Keratinocyte (primary cell): Measurements from ENCODE around the gene EPM2AIP1. TPM values are rescaled to one million over a fixed set of nuclear protein-coding genes. Genes with fewer than 3 reads are reported as not detected.

ENCODE experiments used
- DNase-seq: peaks from one replicate; pipeline ENCODE4 v3.0.0-alpha.2; 2011; ENCODE audit warnings: low read depth, missing footprints, low spot score
- FAIRE-seq: peaks from 2 replicates; lab custom pipeline; 2011; peaks lifted over from hg19 to GRCh38; lab: Jason Lieb, UNC
- H2AFZ ChIP-seq: 2 replicates; pipeline ENCODE4 v1.6.0; 2012; ENCODE audit warnings: low read length, control low read depth, inconsistent platforms; ENCODE audit not compliant: control insufficient read depth
- H3K27ac ChIP-seq: 2 replicates; pipeline ENCODE4 v1.5.1; 2011; ENCODE audit warnings: low read length; ENCODE audit not compliant: control insufficient read depth, insufficient read depth
- H3K27me3 ChIP-seq: 3 replicates; pipeline ENCODE4 v1.6.0; 2011; ENCODE audit warnings: low read length; ENCODE audit not compliant: control insufficient read depth, insufficient read depth; ENCODE audit errors: extremely low read depth
- H3K36me3 ChIP-seq, 2 experiments: 2 replicates in 1 of 2; 3 replicates in 1 of 2; pipeline ENCODE4 v1.5.1; 2011; ENCODE audit warnings: low read length in 2 of 2, mild to moderate bottlenecking in 1 of 2; ENCODE audit not compliant: control insufficient read depth in 2 of 2, insufficient read depth in 2 of 2; ENCODE audit errors: extremely low read depth in 1 of 2
- H3K4me1 ChIP-seq: 3 replicates; pipeline ENCODE4 v1.5.1; 2011; ENCODE audit warnings: low read length; ENCODE audit not compliant: control insufficient read depth, insufficient read depth; ENCODE audit errors: extremely low read depth
- H3K4me2 ChIP-seq: 3 replicates; pipeline ENCODE4 v1.6.0; 2011; ENCODE audit warnings: low read depth, low read length; ENCODE audit not compliant: control insufficient read depth, insufficient read depth; ENCODE audit errors: extremely low read depth
- H3K4me3 ChIP-seq, 3 experiments: fragments of 200-600 bp in 1 of 3; sonication (generic) in 1 of 3; 2 replicates in 2 of 3; 3 replicates in 1 of 3; pipeline ENCODE4 v1.5.1; 2011 to 2016; ENCODE audit warnings: low read length in 3 of 3, mild to moderate bottlenecking in 3 of 3, control low read depth in 2 of 3, inconsistent platforms in 1 of 3, low read depth in 1 of 3, mixed read lengths in 1 of 3, mixed run types in 1 of 3, moderate library complexity in 1 of 3; ENCODE audit not compliant: control insufficient read depth in 2 of 3, insufficient read depth in 2 of 3; ENCODE audit errors: extremely low read depth in 1 of 3
- H3K79me2 ChIP-seq: 2 replicates; pipeline ENCODE4 v1.6.0; 2012; ENCODE audit warnings: low read length; ENCODE audit not compliant: control insufficient read depth, insufficient read depth
- H3K9ac ChIP-seq: 3 replicates; pipeline ENCODE4 v1.6.0; 2011; ENCODE audit warnings: low read length; ENCODE audit not compliant: control insufficient read depth, insufficient read depth; ENCODE audit errors: extremely low read depth
- H3K9me1 ChIP-seq: 3 replicates; pipeline ENCODE4 v1.6.0; 2011; ENCODE audit warnings: low read length; ENCODE audit not compliant: control insufficient read depth, insufficient read depth; ENCODE audit errors: extremely low read depth
- H3K9me3 ChIP-seq: 2 replicates; pipeline ENCODE4 v1.5.1; 2012; ENCODE audit warnings: low read depth, low read length; ENCODE audit not compliant: control insufficient read depth
- H4K20me1 ChIP-seq: 3 replicates; pipeline ENCODE4 v1.6.0; 2011; ENCODE audit warnings: low read length; ENCODE audit not compliant: control insufficient read depth, insufficient read depth; ENCODE audit errors: extremely low read depth
- EZH2 ChIP-seq: IDR thresholded peaks from one replicate; pipeline ENCODE4 v1.6.1; 2012; ENCODE audit warnings: inconsistent platforms, mild to moderate bottlenecking, low read length, moderate library complexity
- dilution Hi-C: fragments of 300-500 bp; cut with MboI; formaldehyde crosslinking; loops from one replicate; pipeline ENCODE4 v1.7.0; 2020; ENCODE audit warnings: low sequenced_read_pairs; ENCODE audit not compliant: extremely low pct_ligation_motif_present
- polyA plus RNA-seq, 5 experiments: library from polyadenylated mRNA; depleted of rRNA in 3 of 5; stranded (reverse) in 3 of 5; stranded (forward) in 1 of 5; unstranded in 1 of 5; fragments of >200 nt; gene quantifications; 1 replicate in 1 of 5; 2 replicates in 3 of 5; 3 replicates in 1 of 5; pipeline versions ENCODE4 v1.2.1 to v1.2.3, GENCODE V29; 2011 to 2012; ENCODE audit warnings: missing spikeins in 2 of 5, low read depth in 1 of 5, low replicate concordance in 1 of 5
- TF ChIP-seq, protein P1 (sequence below), 3 experiments: IDR thresholded peaks in 1 of 3; conservative IDR thresholded peaks in 1 of 3; optimal IDR thresholded peaks in 1 of 3; 2 replicates in 2 of 3; 3 replicates in 1 of 3; pipeline versions ENCODE3 to v1.5.1; 2011; ENCODE audit warnings: low read length in 3 of 3, mild to moderate bottlenecking in 3 of 3, moderate library complexity in 2 of 3, control low read depth in 1 of 3, inconsistent platforms in 1 of 3; ENCODE audit not compliant: insufficient read depth in 2 of 3; ENCODE audit errors: extremely low read depth in 1 of 3

Gene EPM2AIP1
- polyA plus RNA-seq, 1 donor (not counting 4 experiments of a cell fraction or from before 2014, with no cell fraction given): 5.5 TPM

- DNase-seq: no peak
- FAIRE-seq: peak; percentile 41
Observed at GRCh38 chr3:37041546-37042195, 48.7 kb upstream of the EPM2AIP1 start.

DNA sequence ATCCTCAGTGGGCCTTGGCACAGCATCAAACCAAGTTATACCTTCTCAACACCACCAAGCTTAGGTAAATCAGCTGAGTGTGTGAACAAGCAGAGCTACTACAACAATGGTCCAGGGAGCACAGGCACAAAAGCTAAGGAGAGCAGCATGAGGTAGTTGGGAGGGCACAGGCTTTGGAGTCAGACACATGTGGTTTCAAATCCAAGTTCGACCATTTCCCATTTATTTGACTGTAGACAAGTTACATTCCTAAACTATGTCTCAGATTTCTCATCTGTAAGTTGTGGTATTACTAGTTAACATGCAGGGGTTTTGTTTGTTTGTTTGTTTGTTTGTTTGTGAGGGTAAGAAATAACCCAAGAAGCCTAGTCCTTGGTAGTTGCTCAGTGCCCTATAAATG, 47.3 kb upstream of the EPM2AIP1 start:
- Histone ChIP-seq H3K79me2 (no peaks in the 10 kb centered on the region), H3K27me3 (no peaks in the 10 kb centered on the region), H2AFZ (no peak overlapping the region), H4K20me1 (peaks cover 3% of the 10 kb centered on the region), H3K9me1 (no peaks in the 10 kb centered on the region), H3K9ac (no peak overlapping the region), H3K4me1 (no peaks in the 10 kb centered on the region), H3K4me3 (no peak overlapping the region), H3K27ac (no peak overlapping the region), H3K4me2 (no peak overlapping the region), H3K9me3 (no peaks in the 10 kb centered on the region), H3K36me3 (peaks cover 5 to 20% of the 10 kb centered on the region in 2 experiments)
- no peak for FAIRE-seq
- dilution Hi-C loops: no loop called here
- TF ChIP-seq EZH2: no peak
- TF ChIP-seq, protein P1, sequence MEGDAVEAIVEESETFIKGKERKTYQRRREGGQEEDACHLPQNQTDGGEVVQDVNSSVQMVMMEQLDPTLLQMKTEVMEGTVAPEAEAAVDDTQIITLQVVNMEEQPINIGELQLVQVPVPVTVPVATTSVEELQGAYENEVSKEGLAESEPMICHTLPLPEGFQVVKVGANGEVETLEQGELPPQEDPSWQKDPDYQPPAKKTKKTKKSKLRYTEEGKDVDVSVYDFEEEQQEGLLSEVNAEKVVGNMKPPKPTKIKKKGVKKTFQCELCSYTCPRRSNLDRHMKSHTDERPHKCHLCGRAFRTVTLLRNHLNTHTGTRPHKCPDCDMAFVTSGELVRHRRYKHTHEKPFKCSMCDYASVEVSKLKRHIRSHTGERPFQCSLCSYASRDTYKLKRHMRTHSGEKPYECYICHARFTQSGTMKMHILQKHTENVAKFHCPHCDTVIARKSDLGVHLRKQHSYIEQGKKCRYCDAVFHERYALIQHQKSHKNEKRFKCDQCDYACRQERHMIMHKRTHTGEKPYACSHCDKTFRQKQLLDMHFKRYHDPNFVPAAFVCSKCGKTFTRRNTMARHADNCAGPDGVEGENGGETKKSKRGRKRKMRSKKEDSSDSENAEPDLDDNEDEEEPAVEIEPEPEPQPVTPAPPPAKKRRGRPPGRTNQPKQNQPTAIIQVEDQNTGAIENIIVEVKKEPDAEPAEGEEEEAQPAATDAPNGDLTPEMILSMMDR (optimal IDR thresholded peaks at IDR 0.05 in 1 of 3, IDR thresholded peaks at IDR 0.05 in 1 of 3, conservative IDR thresholded peaks at IDR 0.05 in 1 of 3; ENCODE audit: extremely low read depth in 1 of 3, insufficient read depth in 2 of 3, low read length in 3 of 3): no peak
- no peak for DNase-seq

More at GRCh38 chr3:37041546-37042195, 48.7 kb upstream of the EPM2AIP1 start:
- TF ChIP-seq, protein P1 (optimal IDR thresholded peaks at IDR 0.05 in 1 of 3, IDR thresholded peaks at IDR 0.05 in 1 of 3, conservative IDR thresholded peaks at IDR 0.05 in 1 of 3; ENCODE audit: extremely low read depth in 1 of 3, insufficient read depth in 2 of 3, low read length in 3 of 3): no peak
- TF ChIP-seq EZH2: no peak
- Histone ChIP-seq H4K20me1 (peaks cover 3% of the 10 kb centered on the region), H3K79me2 (no peaks in the 10 kb centered on the region), H3K9me3 (no peaks in the 10 kb centered on the region), H2AFZ (no peak overlapping the region), H3K4me2 (no peak overlapping the region), H3K9me1 (no peaks in the 10 kb centered on the region), H3K27ac (no peak overlapping the region), H3K4me3 (no peak overlapping the region), H3K9ac (no peak overlapping the region), H3K36me3 (peaks cover 2 to 20% of the 10 kb centered on the region in 2 experiments), H3K27me3 (no peaks in the 10 kb centered on the region), H3K4me1 (no peaks in the 10 kb centered on the region)
- dilution Hi-C loops: no loop called here
